Measurements from ENCODE around the gene MBNL2. TPM values are rescaled to one million over a fixed set of nuclear protein-coding genes. Genes with fewer than 3 reads are reported as not detected.

MBNL2 gene
- total RNA-seq, 1 donor from 2014 or later = 71.8 TPM

DNA sequence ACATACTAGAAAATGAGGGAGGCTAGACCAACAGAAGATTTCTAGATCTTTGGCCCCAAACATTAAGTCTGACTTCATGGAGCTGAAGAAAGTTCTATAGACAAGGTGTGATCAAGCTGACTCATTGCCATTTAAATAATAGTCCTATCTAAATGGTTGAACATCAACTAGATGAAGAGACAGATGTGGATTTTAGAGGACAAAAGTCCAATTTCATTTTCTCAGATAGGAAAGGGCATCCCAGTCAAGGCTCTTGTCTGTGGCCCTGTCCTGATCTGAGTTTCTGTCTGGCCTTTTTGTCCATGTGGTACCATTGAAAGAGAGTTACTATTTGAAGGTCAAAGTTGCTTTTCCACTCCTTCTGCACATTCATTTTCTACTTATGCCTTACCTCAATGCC lies 74.6 kb downstream of the MBNL2 start:
- TF ChIP-seq CTCF (IDR thresholded peaks at IDR 0.05; ENCODE audit: unreplicated experiment) = no peak
- Mint-ChIP-seq H3K36me3 (peaks cover 9% of the 10 kb centered on the region), H3K27ac (no peak overlapping the region), H3K4me3 (no peak overlapping the region), H3K9me3 (no peaks in the 10 kb centered on the region), H3K4me1 (peaks cover 13% of the 10 kb centered on the region), H3K27me3 (ENCODE audit: low read depth) (no peaks in the 10 kb centered on the region)
- no peak for DNase-seq (ENCODE audit: low spot score in 2 of 2, unreplicated experiment in 2 of 2)

DNA sequence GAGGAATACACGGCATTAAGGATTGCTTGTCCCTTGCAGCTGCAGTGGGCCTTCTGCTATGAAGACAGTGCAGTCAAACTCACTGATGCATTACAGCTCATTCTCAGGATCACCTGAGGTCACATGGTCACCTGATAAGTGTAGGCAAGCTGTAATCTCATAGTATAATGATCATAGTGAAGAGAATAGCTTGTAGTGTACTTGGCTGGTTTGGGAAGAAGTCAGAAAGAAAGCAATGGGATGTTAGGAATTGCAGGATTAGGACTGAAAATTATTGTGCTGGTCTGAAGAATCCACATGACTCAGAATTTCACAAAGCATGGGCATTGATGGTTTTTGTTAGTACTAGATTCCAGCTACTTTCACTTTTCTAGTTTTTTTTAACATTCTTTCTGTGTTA lies 76.7 kb downstream of the MBNL2 start:
- no peak for TF ChIP-seq CTCF (IDR thresholded peaks at IDR 0.05; ENCODE audit: unreplicated experiment)
- Mint-ChIP-seq H3K27ac (no peak overlapping the region), H3K9me3 (no peaks in the 10 kb centered on the region), H3K36me3 (peaks cover 9% of the 10 kb centered on the region), H3K4me3 (no peak overlapping the region), H3K27me3 (ENCODE audit: low read depth) (no peaks in the 10 kb centered on the region), H3K4me1 (peaks cover 13% of the 10 kb centered on the region)
- DNase-seq (ENCODE audit: low spot score in 2 of 2, unreplicated experiment in 2 of 2) = no peak

DNA sequence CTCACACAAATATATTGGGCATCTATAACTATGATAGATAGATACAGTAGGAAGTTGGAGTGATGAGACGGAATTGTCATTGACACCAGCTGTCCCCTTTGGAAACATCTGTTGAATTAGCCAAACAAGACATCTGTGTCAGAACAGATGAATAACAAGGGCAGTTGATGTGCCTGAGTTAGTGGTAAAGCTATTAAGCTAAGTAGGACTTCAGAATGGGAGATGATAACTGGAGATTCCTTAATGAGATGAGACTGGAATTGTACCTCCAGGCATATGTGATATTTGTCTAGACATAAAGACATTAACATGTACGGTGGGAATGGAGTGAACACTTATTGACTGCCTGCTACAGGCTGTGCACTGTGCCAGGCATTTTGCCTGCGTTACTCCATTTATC lies 78.7 kb downstream of the MBNL2 start:
- H3K27ac Mint-ChIP-seq = no peak overlapping the region
- peaks cover 3% of the 10 kb centered on the region for H3K4me1 Mint-ChIP-seq
- H3K36me3 Mint-ChIP-seq = peaks cover 9% of the 10 kb centered on the region
- no peak for TF ChIP-seq CTCF (IDR thresholded peaks at IDR 0.05; ENCODE audit: unreplicated experiment)
- no peaks in the 10 kb centered on the region for H3K27me3 Mint-ChIP-seq (ENCODE audit: low read depth)
- no peak for DNase-seq (ENCODE audit: low spot score in 2 of 2, unreplicated experiment in 2 of 2)
- H3K9me3 Mint-ChIP-seq = no peaks in the 10 kb centered on the region
- no peak overlapping the region for H3K4me3 Mint-ChIP-seq

- TF ChIP-seq CTCF (IDR thresholded peaks at IDR 0.05; ENCODE audit: unreplicated experiment) = no peak
- Mint-ChIP-seq H3K4me1 (no peaks in the 10 kb centered on the region), H3K36me3 (peaks cover 12% of the 10 kb centered on the region), H3K27me3 (ENCODE audit: low read depth) (no peaks in the 10 kb centered on the region), H3K27ac (no peak overlapping the region), H3K4me3 (no peak overlapping the region), H3K9me3 (no peaks in the 10 kb centered on the region)
- DNase-seq (ENCODE audit: low spot score in 2 of 2, unreplicated experiment in 2 of 2) = no peak
Measured at GRCh38 chr13:97301382-97302095, 79.4 kb downstream of the MBNL2 start.

- Mint-ChIP-seq H3K36me3 (peaks cover 5% of the 10 kb centered on the region), H3K4me1 (peaks cover 10% of the 10 kb centered on the region), H3K27me3 (ENCODE audit: low read depth) (no peaks in the 10 kb centered on the region), H3K4me3 (no peak overlapping the region), H3K27ac (no peak overlapping the region), H3K9me3 (no peaks in the 10 kb centered on the region)
- DNase-seq (ENCODE audit: low spot score in 2 of 2, unreplicated experiment in 2 of 2) = no peak
- TF ChIP-seq CTCF (IDR thresholded peaks at IDR 0.05; ENCODE audit: unreplicated experiment) = no peak
Measured at GRCh38 chr13:97302611-97303010, 80.5 kb downstream of the MBNL2 start.

All from mesothelial cell of epicardium (in vitro differentiated cells).